NCI-H1092 treated with DMSO at 0.1 percent for 48 hours (cell line): Measurements from ENCODE around the gene GLI1.
A peak's percentile ranks its signal among the peaks of the same experiment; 100 is the strongest.
"Not testable (repeated sequence)": the region's sequence is repeated elsewhere in the genome, so short reads cannot be mapped to it uniquely, and the experiment has no call there.

ENCODE experiments used
- DNase-seq: peaks from one replicate; lab custom pipeline; 2025; lab: John Stamatoyannopoulos, UW

GLI1 gene

GRCh38 chr12:57476162-57476992 is 16.8 kb downstream of the GLI1 start:
- no peak for DNase-seq

- DNase-seq, result no peak
Observed at GRCh38 chr12:57476993-57477709, 17.6 kb downstream of the GLI1 start.

- no peak for DNase-seq
Observed at GRCh38 chr12:57477710-57478681, 18.4 kb downstream of the GLI1 start.

GRCh38 chr12:57479043-57479375 is 19.4 kb downstream of the GLI1 start:
- DNase-seq, result no peak

GRCh38 chr12:57479376-57480115 is 20.0 kb downstream of the GLI1 start, which contains the start of gene ARHGAP9:
TSS of gene ARHGAP9 (minus strand) at chr12:57479866. CDS start at chr12:57479406, 460 bp downstream.
- no peak for DNase-seq

GRCh38 chr12:57481671-57482070 is 22.1 kb downstream of the GLI1 start:
- no peak for DNase-seq

- no peak for DNase-seq
Observed at GRCh38 chr12:57483466-57483865, 23.9 kb downstream of the GLI1 start.

GRCh38 chr12:57485695-57486094 is 26.1 kb downstream of the GLI1 start:
- no peak for DNase-seq

- no peak for DNase-seq
Observed at GRCh38 chr12:57487055-57487596, 27.5 kb downstream of the GLI1 start.

GRCh38 chr12:57487597-57488401 is 28.2 kb downstream of the GLI1 start, which contains the start of gene MARS1:
TSS of gene MARS1 (plus strand) at chr12:57488068. CDS start at chr12:57488091, 23 bp downstream.
- DNase-seq, result peak; percentile 93

- DNase-seq, result no peak
Observed at GRCh38 chr12:57488402-57489156, 29.0 kb downstream of the GLI1 start.

- DNase-seq, result no peak
Observed at GRCh38 chr12:57489157-57489641, 29.6 kb downstream of the GLI1 start.

GRCh38 chr12:57490126-57490525 is 30.5 kb downstream of the GLI1 start:
- DNase-seq, result no peak

GRCh38 chr12:57491393-57492280 is 32.1 kb downstream of the GLI1 start:
- DNase-seq, result no peak

GRCh38 chr12:57495051-57495701 is 35.6 kb downstream of the GLI1 start:
- not testable (repeated sequence) for DNase-seq

- DNase-seq, result no peak
Observed at GRCh38 chr12:57496822-57497221, 37.2 kb downstream of the GLI1 start.

GRCh38 chr12:57497223-57498131 is 37.9 kb downstream of the GLI1 start:
- no peak for DNase-seq
